HCT116 (cell line): ENCODE data around the gene FASTKD2.
"Not testable (repeated sequence)": the region's sequence is repeated elsewhere in the genome, so short reads cannot be mapped to it uniquely, and the experiment has no call there.

Experiments
- CBX3 ChIP-seq: IDR thresholded peaks from 2 replicates; pipeline ENCODE4 v1.6.1; 2012; ENCODE audit warnings: low read depth
- EZH2 ChIP-seq: fragments of 200-600 bp; sonication (generic); IDR thresholded peaks from 2 replicates; pipeline ENCODE4 v1.6.1; 2017; ENCODE audit warnings: antibody characterized with exemption, mixed run types
- EZH2phosphoT487 ChIP-seq: fragments of 200-600 bp; IDR thresholded peaks from 2 replicates; pipeline ENCODE4 v1.6.1; 2018; ENCODE audit warnings: antibody characterized with exemption, borderline replicate concordance
- FOSL1 ChIP-seq: IDR thresholded peaks from 2 replicates; pipeline ENCODE4 v1.6.1; 2012; ENCODE audit warnings: low read depth
- POLR2A ChIP-seq: IDR thresholded peaks from 2 replicates; pipeline ENCODE4 v1.7.0; 2011; ENCODE audit warnings: borderline replicate concordance; ENCODE audit not compliant: insufficient read depth, insufficient read length; ENCODE audit errors: extremely low read depth
- POLR2AphosphoS5 ChIP-seq: IDR thresholded peaks from 2 replicates; pipeline ENCODE4 v1.6.1; 2011; ENCODE audit warnings: mild to moderate bottlenecking, low read depth, low read length, moderate library complexity
- RAD21 ChIP-seq: IDR thresholded peaks from 2 replicates; pipeline ENCODE4 v1.6.1; 2012; ENCODE audit warnings: low read depth, mild to moderate bottlenecking
- REST ChIP-seq: IDR thresholded peaks from 2 replicates; pipeline ENCODE4 v1.6.1; 2012; ENCODE audit warnings: low read depth
- SIN3A ChIP-seq: IDR thresholded peaks from 2 replicates; pipeline ENCODE4 v1.6.1; 2012; ENCODE audit warnings: low read depth
- SP1 ChIP-seq: IDR thresholded peaks from 2 replicates; pipeline ENCODE4 v1.6.1; 2012; ENCODE audit warnings: low read depth
- YY1 ChIP-seq: IDR thresholded peaks from 2 replicates; pipeline ENCODE4 v1.6.1; 2011; ENCODE audit warnings: low read length, low read depth, moderate library complexity, mild to moderate bottlenecking; ENCODE audit not compliant: insufficient replicate concordance; ENCODE audit errors: extremely low read depth
- ZBTB33 ChIP-seq: IDR thresholded peaks from 2 replicates; pipeline ENCODE4 v1.6.1; 2011; ENCODE audit warnings: mild to moderate bottlenecking, low read length, moderate library complexity; ENCODE audit not compliant: insufficient replicate concordance; ENCODE audit errors: extremely low read depth
- TF ChIP-seq, protein P1 (sequence below), 3 experiments: fragments of 200-600 bp in 1 of 3; sonication (generic) in 1 of 3; IDR thresholded peaks in 2 of 3; conservative IDR thresholded peaks in 1 of 3; 2 replicates each; pipeline ENCODE4 v1.5.1; 2012 to 2017; ENCODE audit warnings: low read depth in 2 of 3, low read length in 2 of 3, antibody characterized with exemption in 1 of 3, borderline replicate concordance in 1 of 3, control low read depth in 1 of 3, mild to moderate bottlenecking in 1 of 3, mixed read lengths in 1 of 3, mixed run types in 1 of 3, moderate library complexity in 1 of 3; ENCODE audit not compliant: insufficient read depth in 1 of 3

- TF ChIP-seq, protein P1, sequence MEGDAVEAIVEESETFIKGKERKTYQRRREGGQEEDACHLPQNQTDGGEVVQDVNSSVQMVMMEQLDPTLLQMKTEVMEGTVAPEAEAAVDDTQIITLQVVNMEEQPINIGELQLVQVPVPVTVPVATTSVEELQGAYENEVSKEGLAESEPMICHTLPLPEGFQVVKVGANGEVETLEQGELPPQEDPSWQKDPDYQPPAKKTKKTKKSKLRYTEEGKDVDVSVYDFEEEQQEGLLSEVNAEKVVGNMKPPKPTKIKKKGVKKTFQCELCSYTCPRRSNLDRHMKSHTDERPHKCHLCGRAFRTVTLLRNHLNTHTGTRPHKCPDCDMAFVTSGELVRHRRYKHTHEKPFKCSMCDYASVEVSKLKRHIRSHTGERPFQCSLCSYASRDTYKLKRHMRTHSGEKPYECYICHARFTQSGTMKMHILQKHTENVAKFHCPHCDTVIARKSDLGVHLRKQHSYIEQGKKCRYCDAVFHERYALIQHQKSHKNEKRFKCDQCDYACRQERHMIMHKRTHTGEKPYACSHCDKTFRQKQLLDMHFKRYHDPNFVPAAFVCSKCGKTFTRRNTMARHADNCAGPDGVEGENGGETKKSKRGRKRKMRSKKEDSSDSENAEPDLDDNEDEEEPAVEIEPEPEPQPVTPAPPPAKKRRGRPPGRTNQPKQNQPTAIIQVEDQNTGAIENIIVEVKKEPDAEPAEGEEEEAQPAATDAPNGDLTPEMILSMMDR (IDR thresholded peaks at IDR 0.05 in 2 of 3, conservative IDR thresholded peaks at IDR 0.05 in 1 of 3; ENCODE audit: borderline replicate concordance in 1 of 3, insufficient read depth in 1 of 3, low read depth in 2 of 3, low read length in 2 of 3), result not testable (repeated sequence)
- TF ChIP-seq POLR2AphosphoS5, ZBTB33, REST, YY1, EZH2, EZH2phosphoT487, RAD21, POLR2A, SIN3A, CBX3, FOSL1, SP1: not testable (repeated sequence)
Measured at GRCh38 chr2:206812471-206812870, 47.1 kb downstream of the FASTKD2 start.
